T-helper 1 cell (primary cell): Measurements from ENCODE around the gene TEC.
A peak's percentile ranks its signal among the peaks of the same experiment; 100 is the strongest.

Source experiments
- DNase-seq, 5 donors: peaks; one replicate each; pipeline ENCODE4 v3.0.0-alpha.2; 2012 to 2020

The TEC gene

DNA sequence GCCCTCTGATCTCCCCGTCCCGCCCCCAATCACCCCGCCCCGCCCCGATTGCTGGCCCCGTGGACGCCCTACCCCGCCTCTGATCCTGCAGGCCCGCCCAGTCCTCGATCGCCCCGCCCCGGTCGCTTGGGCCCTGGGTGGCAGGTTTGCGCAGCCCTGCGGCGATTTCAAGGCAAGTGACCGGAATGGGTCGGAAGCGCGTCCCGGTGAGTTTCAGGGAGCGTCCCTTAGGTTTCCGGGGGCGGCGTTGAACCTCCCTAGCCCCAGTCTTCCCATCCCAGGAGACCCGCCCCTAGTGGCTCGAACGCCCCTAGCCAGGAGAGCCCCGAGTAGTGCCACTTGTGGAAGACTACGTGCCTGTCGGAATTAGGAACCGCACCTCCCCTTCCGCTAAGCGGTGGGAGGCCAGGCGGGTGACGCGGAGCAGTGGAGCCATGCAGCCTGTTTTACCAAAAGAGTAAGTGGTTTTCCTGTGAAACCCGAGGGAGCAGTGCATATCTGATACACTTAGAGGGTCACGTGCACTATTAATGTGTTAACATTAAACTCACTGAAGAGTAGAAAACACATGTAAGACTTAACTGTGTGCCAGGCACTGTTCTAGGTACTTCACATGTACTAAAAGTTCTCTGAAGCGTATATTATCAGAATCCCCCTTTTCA, 354 bp upstream of the TEC start:
- peak; percentile 72 to 86 (median 79) for DNase-seq

GRCh38 chr4:48267574-48267973, 2.1 kb downstream of the TEC start:
- DNase-seq = no peak

DNA sequence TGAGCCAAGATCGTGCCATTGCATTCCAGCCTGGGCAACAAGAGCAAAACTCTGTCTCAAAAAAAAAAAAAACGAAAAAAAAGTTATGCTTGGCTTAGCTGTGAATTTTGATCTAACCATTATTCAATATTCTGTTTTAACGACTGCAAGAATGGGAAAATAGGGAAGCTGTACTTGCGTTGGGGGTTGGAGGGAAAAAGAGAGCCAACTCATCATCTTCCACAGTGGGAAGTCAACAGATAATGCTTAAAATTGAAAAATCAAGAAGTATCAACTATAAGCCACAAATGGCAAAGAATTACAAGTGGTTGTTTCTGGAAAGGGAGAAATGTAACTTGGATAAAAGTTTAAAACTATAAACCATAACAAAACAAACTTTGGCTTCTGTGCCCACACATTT, 2.9 kb downstream of the TEC start:
- DNase-seq = no peak

DNA sequence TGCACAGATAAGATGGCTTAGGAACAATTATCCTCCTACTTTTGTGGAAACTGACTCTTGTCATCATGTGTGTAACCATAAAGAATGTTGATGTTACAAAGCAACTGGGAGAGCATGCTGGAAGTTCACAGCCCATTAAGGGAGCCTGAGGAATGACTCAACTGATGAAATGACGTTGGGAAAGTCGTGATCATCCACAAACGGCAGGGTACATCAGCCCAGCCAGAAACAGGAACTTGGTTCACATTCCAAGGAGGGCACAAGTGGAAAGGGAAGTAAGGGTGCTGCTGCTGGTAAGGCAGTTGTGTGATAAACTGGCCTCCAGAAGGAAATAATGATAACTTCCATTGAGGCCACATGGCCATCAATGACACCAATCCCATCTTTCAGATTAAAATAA, 6.7 kb downstream of the TEC start:
- DNase-seq = no peak

DNA sequence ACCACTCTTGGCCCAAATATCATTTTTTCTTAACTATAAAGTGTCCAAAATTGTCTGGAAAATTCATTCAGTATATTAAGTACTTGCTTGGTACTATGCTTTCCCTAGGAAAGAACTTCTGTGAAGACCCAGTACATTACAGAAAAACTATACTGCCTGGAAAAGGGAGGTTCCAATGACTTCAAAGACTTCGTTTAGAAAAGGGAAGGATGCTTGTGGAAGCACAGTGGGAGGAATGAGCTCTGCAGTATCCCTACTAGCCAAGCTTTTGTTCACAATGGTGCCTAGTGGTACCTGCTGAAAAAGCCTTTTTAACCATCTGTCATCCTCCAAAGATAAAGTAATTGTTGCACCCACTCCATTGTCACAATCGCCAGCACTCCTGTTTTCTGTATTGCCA, 7.2 kb downstream of the TEC start:
- DNase-seq = no peak

GRCh38 chr4:48261281-48261680, 8.4 kb downstream of the TEC start:
- no peak for DNase-seq

GRCh38 chr4:48259748-48260147, 9.9 kb downstream of the TEC start:
- DNase-seq = no peak

DNA sequence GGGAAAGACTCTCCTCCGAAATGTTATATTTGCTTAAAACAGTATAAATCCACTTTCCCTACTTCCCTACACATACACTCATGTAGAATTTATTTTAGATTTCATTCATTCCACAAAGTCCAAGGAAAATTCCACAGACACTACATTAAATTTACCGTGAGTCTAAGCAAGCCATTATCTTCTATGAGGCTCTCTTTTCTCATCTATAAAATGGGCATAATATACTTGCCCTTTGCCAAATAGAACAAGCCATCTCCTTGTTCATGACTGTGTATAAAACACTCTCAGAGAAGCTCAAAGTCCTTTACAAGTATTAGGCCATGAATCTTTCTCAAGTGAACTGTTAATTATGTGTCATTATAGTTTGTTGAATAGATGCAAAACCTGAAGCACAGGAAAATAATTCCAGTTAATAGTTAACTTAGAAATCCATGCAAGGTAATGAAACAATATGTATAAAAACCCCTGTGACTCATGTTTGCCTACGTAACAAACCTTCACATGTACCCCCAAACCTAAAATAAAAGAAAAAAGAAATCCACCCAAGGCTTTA, 10.7 kb downstream of the TEC start:
- no peak for DNase-seq

GRCh38 chr4:48255959-48256342, 13.7 kb downstream of the TEC start:
- no peak for DNase-seq

GRCh38 chr4:48255072-48255958, 14.3 kb downstream of the TEC start:
- no peak for DNase-seq

DNA sequence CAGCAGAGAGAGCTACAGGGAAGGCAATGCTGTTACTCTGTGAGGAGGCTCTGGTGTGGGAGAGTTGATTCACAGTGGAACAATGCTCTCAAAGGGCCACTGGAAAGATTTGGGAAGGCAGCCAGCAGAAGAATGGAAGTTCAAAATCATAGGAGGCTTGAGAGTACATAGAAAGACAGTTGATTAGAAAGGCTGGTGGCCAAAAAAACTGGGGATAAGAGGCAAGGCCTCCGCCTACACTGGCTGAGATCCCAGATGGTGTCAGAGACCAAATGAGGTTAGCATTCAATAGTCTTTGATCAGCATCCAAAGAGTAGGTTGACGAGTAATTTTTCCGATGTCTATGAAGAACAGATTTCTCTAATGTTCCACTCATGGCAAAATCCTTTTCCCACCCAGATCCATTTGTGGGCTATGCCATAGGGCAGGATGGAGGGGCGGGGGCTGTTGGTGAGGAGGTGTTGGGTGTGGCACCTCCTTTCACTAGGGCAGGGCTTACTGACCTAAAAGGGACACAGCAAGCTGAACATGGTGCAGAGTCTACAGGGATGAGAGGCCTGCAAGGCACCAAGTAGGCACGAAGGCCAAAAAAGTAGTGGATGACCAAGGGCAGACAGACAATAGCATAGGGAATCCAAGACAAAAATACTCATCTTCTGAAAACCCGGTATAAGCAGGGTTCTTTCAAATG, 15.1 kb downstream of the TEC start:
- no peak for DNase-seq

- DNase-seq = no peak
Measured at GRCh38 chr4:48252313-48252712, 17.3 kb downstream of the TEC start.

- no peak for DNase-seq
Measured at GRCh38 chr4:48250980-48251379, 18.7 kb downstream of the TEC start.

- no peak for DNase-seq
Measured at GRCh38 chr4:48250343-48250742, 19.3 kb downstream of the TEC start.

DNA sequence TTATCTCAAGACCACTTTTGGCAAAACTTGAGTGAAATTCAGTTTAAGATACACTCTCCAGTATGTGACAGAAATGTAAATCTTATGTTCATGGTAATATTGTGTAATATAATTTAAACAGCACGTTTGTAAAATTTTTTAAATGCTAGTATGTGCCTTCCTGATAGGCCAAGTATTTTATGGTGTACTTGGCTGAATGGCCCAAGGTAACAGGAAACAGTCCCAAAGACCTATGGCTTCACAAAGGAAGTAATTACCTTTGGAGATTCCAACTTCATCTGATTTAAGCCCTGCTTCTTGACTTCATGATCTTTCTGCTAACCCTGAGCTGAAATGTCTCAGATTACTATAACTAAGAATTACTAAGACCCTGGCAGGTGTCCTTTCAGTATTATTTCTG, 20.3 kb downstream of the TEC start:
- DNase-seq = no peak

DNA sequence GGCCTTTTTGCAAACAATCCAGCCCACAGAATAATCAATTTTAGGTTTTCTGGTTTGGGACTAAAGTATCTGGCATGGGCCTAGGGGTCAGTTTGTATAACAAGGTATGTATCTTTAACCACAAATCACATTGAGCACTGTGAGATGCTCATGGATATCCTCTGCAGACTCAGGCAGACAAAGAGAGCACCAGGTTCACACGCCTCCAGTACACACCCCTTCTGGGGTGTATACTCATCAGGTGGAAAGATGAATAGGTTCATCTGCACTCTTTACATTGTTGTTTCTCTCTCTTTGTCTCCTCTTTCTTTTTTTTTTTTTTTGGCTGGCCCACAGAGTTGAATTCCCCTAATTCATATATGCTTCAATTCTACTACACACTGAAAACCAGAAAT, 21.1 kb downstream of the TEC start:
- DNase-seq = no peak

GRCh38 chr4:48247878-48248558, 21.6 kb downstream of the TEC start:
- no peak for DNase-seq

DNA sequence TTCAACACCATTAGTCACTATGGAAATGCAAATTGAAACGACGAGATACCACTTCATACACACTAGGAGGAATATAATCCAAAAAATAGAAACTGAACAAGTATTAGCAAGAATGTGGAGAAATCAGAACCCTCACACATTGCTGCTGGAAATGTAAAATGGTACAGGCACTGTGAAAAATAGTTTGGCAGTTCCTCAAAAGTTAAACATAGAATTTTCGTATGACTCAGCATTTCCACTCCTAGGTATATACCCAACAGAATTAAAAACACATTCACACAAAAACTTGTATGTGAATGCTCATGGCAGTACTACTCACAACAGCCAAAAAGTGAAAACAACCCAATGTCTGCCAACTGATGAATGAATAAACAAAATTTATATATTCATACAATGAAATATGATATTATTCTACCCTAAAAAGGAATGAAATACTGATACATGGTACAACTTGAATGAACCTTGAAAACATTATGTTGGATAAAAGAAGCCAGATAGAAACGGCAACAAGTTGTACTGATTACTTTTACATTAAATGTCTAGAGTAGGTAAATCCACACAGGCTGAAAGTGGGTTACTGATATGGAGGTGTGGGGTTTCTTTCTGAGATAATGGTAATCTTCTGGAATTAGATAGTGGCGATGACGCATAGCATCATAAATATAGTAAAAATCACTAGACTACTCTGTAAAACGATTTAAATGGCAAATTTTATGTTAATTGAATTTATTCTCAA, 22.3 kb downstream of the TEC start:
- DNase-seq = no peak

DNA sequence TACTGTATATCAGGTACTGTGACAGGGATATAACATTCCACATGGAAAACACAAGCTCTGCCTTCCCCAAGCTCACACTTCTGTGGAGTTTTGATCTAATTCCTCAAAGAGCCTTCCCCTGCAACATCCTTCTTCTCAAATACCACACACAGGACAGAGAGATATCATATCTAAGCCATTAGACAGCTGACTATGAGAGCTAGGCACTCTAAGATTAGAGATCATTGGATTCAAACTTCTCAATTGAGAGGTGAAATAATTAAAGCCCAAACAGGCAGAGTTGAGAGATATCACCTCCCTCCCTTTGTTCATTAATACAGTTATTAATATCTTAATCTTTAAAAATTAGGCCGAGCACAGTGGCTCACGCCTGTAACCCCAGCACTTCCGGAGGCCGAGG, 25.0 kb downstream of the TEC start:
- DNase-seq = no peak

GRCh38 chr4:48243887-48244286, 25.8 kb downstream of the TEC start:
- DNase-seq = no peak

- no peak for DNase-seq
Measured at GRCh38 chr4:48243429-48243828, 26.2 kb downstream of the TEC start.

DNA sequence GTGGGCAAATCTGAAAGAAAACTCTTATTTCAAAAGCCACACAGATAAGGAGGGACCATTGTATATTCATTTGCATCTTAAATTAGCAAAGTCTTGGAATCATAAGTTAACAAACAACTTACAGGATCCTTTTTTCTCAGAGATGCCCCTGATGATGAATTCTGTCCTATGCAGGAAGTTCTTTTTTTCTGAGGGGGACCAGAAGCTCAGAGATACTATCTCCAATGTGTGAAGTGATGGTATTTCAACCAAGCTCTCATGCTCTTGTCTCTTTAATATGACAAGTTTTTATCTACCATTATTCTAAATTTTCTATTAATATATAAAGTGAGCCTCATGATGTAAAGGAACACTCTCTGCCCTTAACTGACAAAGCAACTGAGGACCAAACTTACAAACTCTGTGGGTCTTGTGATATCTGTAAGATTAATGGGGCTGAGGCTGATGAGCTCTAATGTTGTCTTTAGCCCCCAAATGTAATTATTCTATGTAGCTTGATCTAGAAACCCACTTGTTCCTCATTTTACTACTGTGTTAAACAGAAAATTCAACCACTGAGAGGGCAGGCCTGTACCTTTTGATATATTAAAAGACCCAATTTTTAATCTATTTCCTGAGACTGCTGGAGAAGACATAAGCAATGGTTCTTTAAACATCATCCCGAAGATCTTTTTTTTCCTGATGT, 27.0 kb downstream of the TEC start:
- DNase-seq = no peak
